Activated B cell treated with CpG ODN at 0.5 μM for 24 hours (primary cell): ENCODE data around the gene CSTF1. TPM values are rescaled to one million over a fixed set of nuclear protein-coding genes. Genes with fewer than 3 reads are reported as not detected.

Experiments
- ATAC-seq: fragments of 200-7000 bp; cut with Tn5 transposase; one replicate; pipeline ENCODE4 v1.10.0; 2021; ENCODE audit warnings: low read depth, mild to moderate bottlenecking, moderate library complexity
- CTCF ChIA-PET: fragments of 350-600 bp; sonication (Branson Sonifier 250); formaldehyde crosslinking; loops from one replicate; lab custom pipeline; 2021; ENCODE audit warnings: antibody characterized with exemption; lab: Charles Lee
- POLR2A ChIA-PET: fragments of 350-600 bp; sonication (Branson Sonifier 250); formaldehyde crosslinking; loops from one replicate; lab custom pipeline; 2021; ENCODE audit warnings: antibody characterized with exemption; lab: Charles Lee
- DNase-seq: peaks from one replicate; pipeline ENCODE4 v3.0.0; 2022
- H3K27ac Mint-ChIP-seq: one replicate; pipeline ENCODE4 v1.8.0; 2020; ENCODE audit warnings: mixed read lengths
- H3K27me3 Mint-ChIP-seq: one replicate; pipeline ENCODE4 v1.8.0; 2021; ENCODE audit warnings: mixed read lengths
- H3K36me3 Mint-ChIP-seq: one replicate; pipeline ENCODE4 v1.8.0; 2021; ENCODE audit warnings: low read depth, mixed read lengths
- H3K4me1 Mint-ChIP-seq: one replicate; pipeline ENCODE4 v1.8.0; 2021; ENCODE audit warnings: mixed read lengths
- H3K4me3 Mint-ChIP-seq: one replicate; pipeline ENCODE4 v1.8.0; 2020; ENCODE audit warnings: mild to moderate bottlenecking, mixed read lengths
- H3K9me3 Mint-ChIP-seq: one replicate; pipeline ENCODE4 v1.8.0; 2020; ENCODE audit warnings: mixed read lengths
- CTCF ChIP-seq: fragments of 200-600 bp; IDR thresholded peaks from one replicate; pipeline ENCODE4 v1.8.0; 2022; ENCODE audit warnings: antibody characterized with exemption, mild to moderate bottlenecking
- intact Hi-C: fragments of 100-400 bp; cut with micrococcal nuclease; formaldehyde crosslinking; loops from one replicate; pipeline ENCODE4 v1.15.1; 2024
- total RNA-seq: library from RNA; stranded (reverse); gene quantifications from 2 replicates; pipeline ENCODE4 v1.2.3, GENCODE V29; 2022

CSTF1 gene
- total RNA-seq, 1 donor from 2014 or later, result 36.2 TPM

GRCh38 chr20:56443654-56444540, 51.5 kb downstream of the CSTF1 start:
- H3K4me1 Mint-ChIP-seq, result peaks cover 17% of the 10 kb centered on the region
- no peak overlapping the region for H3K27ac Mint-ChIP-seq
- no peaks in the 10 kb centered on the region for H3K36me3 Mint-ChIP-seq
- H3K4me3 Mint-ChIP-seq, result no peak overlapping the region
- peaks cover 3% of the 10 kb centered on the region for H3K27me3 Mint-ChIP-seq
- ATAC-seq (no peak), DNase-seq (no peak)
- H3K9me3 Mint-ChIP-seq, result no peaks in the 10 kb centered on the region
- intact Hi-C loops, result no loop called here
- TF ChIP-seq CTCF, result no peak
- CTCF ChIA-PET, result no interaction called here
- POLR2A ChIA-PET, result no interaction called here

GRCh38 chr20:56445130-56445529, 52.7 kb downstream of the CSTF1 start:
- DNase-seq (no peak), ATAC-seq (no peak)
- Mint-ChIP-seq H3K4me1 (peaks cover 11% of the 10 kb centered on the region), H3K27me3 (peaks cover 3% of the 10 kb centered on the region), H3K27ac (no peak overlapping the region), H3K4me3 (no peak overlapping the region), H3K9me3 (no peaks in the 10 kb centered on the region), H3K36me3 (no peaks in the 10 kb centered on the region)
- intact Hi-C loops, result no loop called here
- CTCF ChIA-PET, result no interaction called here
- POLR2A ChIA-PET, result no interaction called here
- TF ChIP-seq CTCF, result no peak

GRCh38 chr20:56445540-56445939, 53.1 kb downstream of the CSTF1 start:
- no peak for DNase-seq
- CTCF ChIA-PET, result no interaction called here
- intact Hi-C loops, result no loop called here
- ATAC-seq, result no peak
- peaks cover 3% of the 10 kb centered on the region for H3K27me3 Mint-ChIP-seq
- no peaks in the 10 kb centered on the region for H3K9me3 Mint-ChIP-seq
- no peak for TF ChIP-seq CTCF
- H3K36me3 Mint-ChIP-seq, result no peaks in the 10 kb centered on the region
- POLR2A ChIA-PET, result no interaction called here
- H3K27ac Mint-ChIP-seq, result no peak overlapping the region
- H3K4me1 Mint-ChIP-seq, result peaks cover 7% of the 10 kb centered on the region
- no peak overlapping the region for H3K4me3 Mint-ChIP-seq

GRCh38 chr20:56447227-56447626, 54.8 kb downstream of the CSTF1 start:
- Mint-ChIP-seq H3K36me3 (no peaks in the 10 kb centered on the region), H3K9me3 (no peaks in the 10 kb centered on the region)
- CTCF ChIA-PET, result no interaction called here

More at GRCh38 chr20:56447227-56447626, 54.8 kb downstream of the CSTF1 start:
- no peak for TF ChIP-seq CTCF
- Mint-ChIP-seq H3K4me3 (no peak overlapping the region), H3K27ac (no peak overlapping the region), H3K4me1 (peaks cover 3% of the 10 kb centered on the region), H3K27me3 (peaks cover 3% of the 10 kb centered on the region)
- POLR2A ChIA-PET, result interaction anchor here (0.6 kb wide), 1 partner anchor 16 kb away, joined by 3 read pairs; no protein-coding TSS in a partner anchor
- ATAC-seq, result no peak
- DNase-seq, result no peak
- intact Hi-C loops, result no loop called here
